Suprapubic skin (tissue), 4 donors: ENCODE measurements around the gene TSPAN17.

ENCODE experiments used
- EP300 ChIP-seq: sonication (generic); formaldehyde crosslinking; IDR thresholded peaks from one replicate; pipeline ENCODE4 v1.6.1; 2017; ENCODE audit warnings: antibody characterized with exemption
- POLR2A ChIP-seq, 2 donors: fragments of 450-650 bp; IDR thresholded peaks; one replicate each; pipeline ENCODE4 v1.6.1; 2017; ENCODE audit warnings: antibody characterized with exemption in 2 of 2, mild to moderate bottlenecking in 2 of 2, moderate library complexity in 2 of 2
- POLR2AphosphoS5 ChIP-seq, 3 donors: sonication (generic); formaldehyde crosslinking; IDR thresholded peaks; one replicate each; pipeline ENCODE4 v1.6.1; 2017; ENCODE audit warnings: antibody characterized with exemption in 3 of 3
- TF ChIP-seq, protein P1 (sequence below), 2 donors: fragments of 200-600 bp in 1 of 2; fragments of 450-650 bp in 1 of 2; sonication (generic) in 1 of 2; IDR thresholded peaks; one replicate each; pipeline ENCODE4 v1.5.1; 2016 to 2019; ENCODE audit warnings: antibody characterized with exemption in 2 of 2, mild to moderate bottlenecking in 1 of 2, moderate library complexity in 1 of 2

DNA sequence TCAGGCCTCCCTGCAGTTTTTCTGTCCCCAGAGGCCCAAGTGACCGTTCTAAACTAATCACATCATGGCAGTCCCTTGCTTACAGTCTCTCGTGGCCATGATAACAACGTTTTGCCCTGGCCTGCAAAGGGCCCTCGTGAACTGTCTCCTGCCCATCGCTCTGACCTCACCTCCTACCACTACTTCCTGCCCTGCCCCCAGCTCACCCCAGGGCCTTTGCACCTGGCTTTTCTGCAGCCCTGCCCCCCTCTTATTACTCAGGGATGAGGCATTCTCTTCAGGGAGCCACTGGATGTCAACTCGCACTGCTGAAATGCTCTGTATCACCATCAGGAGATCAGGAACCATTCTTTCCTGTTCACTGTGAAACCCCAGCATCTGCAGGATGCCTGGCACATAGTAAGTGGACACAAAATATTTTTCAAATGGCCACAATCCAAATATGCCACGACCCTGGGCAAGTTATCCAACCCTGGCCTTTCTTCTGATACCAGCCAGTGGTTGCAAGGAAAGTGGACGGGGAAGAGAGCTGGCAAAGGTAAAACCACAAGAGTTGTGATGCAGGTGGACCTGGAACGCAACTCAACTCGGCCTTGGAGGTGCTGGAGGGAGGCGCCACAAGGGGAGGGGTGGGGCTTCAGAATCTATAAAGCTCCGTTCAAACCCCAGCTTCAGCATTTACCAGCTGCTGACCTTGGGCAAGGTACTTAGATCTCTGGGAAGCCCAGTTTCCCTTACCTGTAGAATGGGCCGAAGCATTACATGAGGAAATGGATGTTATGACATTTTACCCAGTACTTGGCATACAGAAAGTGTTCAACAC is 18.7 kb upstream of the TSPAN17 start:
- TF ChIP-seq POLR2A (IDR thresholded peaks at IDR 0.05) (no peak), EP300 (no peak), POLR2AphosphoS5 (IDR thresholded peaks at IDR 0.05) (no peak)
- TF ChIP-seq, protein P1, sequence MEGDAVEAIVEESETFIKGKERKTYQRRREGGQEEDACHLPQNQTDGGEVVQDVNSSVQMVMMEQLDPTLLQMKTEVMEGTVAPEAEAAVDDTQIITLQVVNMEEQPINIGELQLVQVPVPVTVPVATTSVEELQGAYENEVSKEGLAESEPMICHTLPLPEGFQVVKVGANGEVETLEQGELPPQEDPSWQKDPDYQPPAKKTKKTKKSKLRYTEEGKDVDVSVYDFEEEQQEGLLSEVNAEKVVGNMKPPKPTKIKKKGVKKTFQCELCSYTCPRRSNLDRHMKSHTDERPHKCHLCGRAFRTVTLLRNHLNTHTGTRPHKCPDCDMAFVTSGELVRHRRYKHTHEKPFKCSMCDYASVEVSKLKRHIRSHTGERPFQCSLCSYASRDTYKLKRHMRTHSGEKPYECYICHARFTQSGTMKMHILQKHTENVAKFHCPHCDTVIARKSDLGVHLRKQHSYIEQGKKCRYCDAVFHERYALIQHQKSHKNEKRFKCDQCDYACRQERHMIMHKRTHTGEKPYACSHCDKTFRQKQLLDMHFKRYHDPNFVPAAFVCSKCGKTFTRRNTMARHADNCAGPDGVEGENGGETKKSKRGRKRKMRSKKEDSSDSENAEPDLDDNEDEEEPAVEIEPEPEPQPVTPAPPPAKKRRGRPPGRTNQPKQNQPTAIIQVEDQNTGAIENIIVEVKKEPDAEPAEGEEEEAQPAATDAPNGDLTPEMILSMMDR (IDR thresholded peaks at IDR 0.05), result no peak
